HG03135 (cell line): ENCODE results near the gene RRH.
"Not testable (repeated sequence)": the region's sequence is repeated elsewhere in the genome, so short reads cannot be mapped to it uniquely, and the experiment has no call there.

Source experiments
- ATAC-seq: cut with Tn5 transposase; IDR thresholded peaks from one replicate; pipeline ENCODE4 v1.9.1; 2021; ENCODE audit warnings: mild to moderate bottlenecking, moderate library complexity; ENCODE audit not compliant: unreplicated experiment

RRH gene

DNA sequence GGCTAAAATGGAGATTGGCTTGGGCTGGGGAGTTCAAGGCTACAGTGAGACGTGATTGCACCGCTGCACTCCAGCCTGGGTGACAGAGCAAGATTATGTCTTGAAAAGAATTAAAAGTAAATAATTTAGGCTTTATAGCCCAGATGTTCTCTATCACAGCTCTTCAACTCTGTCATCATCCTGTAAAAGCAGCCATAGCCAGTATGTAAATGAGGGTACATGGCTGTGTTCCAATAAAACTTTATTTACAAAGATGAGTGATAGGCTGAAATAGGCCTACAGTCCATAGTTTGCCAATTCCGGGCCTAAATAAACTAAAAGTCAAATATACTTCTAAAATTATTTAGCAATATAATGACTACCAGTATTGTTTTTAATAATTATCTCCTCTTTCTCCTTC is 9.2 kb downstream of the RRH start:
- no peak for ATAC-seq

DNA sequence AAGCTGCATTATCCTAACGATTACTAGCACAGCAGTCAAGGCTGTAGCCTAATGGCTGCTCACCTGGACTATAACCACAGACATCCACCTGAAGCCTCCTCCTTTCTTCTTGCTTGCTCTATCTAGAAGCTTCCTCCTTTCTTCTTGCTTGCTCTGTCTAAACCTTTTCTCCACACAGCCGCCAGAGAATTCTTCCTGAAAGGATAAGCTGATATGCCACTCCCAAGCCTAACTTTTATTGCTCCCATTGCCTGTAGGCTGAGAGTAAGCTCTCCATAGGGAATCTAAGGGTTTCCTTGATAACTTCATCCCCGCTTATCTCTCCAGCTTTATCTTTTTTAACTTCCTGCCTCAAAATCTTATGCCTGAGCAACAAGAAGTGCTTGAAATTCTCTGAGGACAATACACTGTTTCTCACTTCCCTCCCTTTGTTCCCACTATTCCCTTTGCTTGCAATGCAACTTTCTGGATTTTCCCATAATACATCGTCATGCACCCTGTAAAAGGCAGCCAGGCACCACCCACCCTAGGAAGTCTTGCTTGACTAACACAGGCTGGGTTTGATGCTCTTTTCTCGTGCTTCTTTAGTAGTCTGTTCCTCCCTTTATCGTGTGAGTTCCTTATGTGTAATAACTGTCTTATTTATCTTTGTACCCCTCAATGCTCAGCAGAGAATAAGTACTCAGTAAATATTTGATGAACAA is 18.8 kb downstream of the RRH start:
- no peak for ATAC-seq

DNA sequence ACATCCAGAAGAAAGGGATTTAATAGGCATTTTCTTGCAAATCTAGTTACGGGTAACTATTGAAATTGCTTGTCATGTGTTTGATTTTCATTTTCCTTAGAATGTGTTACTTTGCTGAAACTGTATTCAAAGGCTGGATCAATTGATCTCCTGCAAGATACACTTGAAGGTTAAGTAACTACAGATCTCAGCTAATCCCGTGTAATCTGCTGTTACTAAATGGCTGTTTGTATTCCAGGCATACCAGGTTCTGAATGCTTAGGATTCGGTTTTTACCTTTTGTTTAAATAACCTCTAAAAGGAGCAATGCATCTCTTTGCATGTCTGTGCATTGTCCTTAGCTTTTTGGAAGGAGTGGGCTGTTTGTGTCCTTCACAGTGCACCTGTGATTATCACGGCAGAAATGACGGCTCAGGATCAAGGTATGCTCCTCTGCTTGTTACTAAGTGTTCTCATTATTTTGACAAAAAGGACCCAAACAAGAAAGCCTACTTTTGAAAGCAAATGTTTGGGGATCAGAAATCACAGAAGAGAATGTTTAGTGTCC is 20.2 kb downstream of the RRH start, which contains the start of gene LRIT3:
TSS of gene LRIT3 (plus strand) at position 212 of the 547 bp plus-strand sequence. CDS start at position 307, 95 bp downstream.
- no peak for ATAC-seq

DNA sequence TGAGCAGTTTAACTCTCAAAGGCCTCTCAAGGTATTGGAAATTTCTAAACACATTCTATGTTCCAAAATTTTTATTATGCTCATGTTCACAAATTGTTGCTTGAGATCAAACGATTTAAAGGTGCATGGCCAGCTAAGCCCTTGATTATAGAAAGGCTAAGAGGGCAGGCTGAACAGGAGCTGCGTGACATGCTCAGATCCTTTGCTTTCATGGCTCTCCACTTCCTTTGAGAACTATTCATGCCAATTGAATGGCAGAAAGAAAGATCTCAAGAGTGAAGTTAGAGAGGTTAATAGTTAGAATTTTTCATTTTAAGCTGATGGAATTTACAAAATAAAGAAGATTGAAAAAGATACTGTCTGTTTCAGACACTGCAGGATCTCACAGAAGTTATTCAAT is 20.7 kb downstream of the RRH start:
- no peak for ATAC-seq

DNA sequence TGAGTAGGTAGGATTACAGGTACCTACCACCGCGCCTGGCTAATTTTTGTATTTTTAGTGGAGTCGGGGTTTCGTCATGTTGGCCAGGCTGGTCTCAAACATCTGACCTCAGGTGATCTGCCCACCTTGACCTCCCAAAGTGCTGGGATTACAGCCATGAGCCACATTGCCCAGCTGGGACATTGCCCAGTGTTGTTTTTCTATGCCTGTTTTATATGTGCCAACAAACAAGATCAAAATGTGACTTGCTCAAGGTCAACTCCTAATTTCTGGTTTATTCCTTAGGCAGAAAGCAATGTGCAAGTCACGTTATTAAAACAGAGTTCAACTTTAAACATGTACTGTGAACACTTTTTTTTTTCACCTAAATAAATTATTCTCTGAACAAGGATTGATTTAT is 22.8 kb downstream of the RRH start:
- no peak for ATAC-seq

DNA sequence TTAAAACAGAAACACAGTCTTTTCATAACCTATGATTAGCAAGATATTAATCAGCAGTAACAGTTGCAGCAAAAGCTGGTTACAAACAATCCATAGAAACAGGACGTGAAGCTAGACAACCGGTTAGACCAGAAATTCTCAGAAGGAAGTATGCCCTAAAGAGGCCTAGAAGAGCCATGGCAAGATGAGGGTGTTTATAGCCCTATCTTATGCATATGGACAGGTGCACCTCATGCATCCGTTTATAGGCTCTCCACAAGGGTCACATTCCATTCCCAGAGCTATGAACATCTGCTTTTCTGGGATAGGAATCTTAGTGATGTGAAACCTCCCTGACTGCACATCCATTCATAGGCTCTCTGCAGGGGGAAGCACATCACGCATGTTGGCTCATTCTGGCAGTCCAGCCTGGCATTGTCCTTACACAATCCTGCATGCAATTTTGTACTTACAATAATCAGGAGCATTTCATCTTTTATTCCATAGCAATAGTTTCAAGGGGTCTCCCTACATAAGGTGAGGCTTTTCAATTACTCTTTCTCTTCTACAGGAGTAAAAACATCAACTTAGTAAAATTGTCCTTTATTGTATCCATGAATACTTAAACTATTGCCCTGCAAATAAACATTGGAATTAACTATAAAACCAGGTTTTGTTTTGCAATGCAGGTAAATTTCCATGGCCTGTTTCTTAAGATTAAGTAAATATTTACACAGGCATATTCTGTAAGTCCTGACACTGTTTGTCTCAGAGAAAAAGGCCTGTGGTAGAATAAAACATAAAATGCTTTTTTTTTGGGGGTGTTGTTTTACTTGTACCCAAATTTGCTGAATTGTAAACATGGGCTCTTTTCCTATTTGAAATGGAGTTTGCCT is 31.9 kb downstream of the RRH start:
- not testable (repeated sequence) for ATAC-seq

DNA sequence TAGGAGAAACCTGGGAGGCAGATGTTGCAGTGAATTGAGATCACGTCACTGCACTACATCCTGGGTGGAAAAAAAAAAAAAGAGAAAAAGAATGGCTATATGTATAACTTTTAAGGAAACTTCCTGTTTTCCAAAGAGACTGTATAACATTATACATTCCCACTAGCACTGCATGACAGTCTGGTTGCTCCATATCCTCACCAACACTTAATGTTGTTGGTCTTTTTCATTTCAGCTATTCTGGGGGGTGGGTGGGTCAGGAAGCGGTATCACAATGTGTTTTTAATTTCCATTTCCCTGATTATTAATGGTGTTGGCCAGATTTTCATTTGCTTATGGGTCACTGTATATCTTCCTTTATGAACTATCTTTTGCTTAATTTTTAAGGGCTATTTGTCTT is 33.5 kb downstream of the RRH start:
- ATAC-seq: no peak

DNA sequence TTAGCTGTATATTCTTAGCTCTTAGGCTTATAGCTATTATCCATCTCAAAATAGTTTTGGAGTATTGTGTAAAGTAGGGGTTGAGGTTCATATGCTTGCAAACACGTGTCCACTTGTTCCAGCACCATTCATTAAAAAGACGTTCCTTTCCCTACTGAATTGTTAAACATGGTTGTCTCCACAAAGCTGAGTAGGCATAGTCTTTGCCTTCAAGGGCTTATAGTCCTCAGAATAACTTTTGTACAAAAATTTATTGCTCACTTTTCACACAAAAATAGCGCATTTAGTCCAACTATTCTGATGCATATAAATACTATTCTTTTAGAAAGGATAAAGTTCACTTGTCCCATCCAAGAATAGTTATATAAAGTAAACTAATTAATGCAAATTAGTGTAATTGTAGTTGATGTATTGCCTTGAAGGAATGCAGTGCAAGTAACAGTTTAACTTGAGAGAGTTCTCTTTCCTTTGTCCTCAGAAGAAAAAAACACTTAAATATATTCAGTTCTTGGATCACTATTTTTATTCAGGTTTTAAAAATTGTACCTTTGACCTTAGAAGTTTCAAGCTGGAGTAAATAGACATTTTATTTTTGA is 34.2 kb downstream of the RRH start:
- ATAC-seq: no peak

DNA sequence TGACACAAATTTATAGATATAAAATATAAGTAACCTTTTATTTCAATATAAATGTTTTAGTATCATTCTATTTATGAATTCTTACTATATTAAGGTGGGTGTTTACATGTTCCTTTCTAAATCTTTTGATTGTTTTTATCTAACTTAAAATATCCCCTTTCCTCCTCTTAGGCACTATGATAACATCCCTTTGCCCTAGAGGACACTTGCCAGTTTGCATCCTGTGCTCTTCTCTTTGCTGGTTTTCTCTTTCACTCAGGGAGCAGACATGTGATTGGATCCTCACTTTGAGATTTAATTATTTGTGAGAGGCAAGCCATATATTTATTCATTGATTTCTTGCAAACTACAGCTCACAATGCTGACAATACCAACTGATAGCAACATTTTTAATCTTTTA is 36.4 kb downstream of the RRH start:
- no peak for ATAC-seq

DNA sequence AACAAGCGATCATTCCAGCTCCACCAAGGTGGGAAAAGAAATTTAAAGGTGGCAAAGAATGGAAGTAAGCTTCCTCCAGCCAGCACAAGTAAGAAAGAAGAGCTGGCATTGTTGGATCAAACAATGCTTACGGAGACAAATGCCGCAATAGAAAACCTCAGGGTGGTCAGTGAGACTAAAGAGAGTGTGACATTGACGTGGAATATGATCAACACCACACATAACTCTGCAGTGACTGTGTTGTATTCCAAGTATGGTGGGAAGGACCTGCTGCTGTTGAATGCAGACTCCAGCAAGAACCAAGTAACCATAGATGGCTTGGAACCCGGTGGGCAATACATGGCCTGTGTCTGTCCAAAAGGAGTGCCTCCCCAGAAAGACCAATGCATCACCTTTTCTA is 42.3 kb downstream of the RRH start:
- no peak for ATAC-seq

DNA sequence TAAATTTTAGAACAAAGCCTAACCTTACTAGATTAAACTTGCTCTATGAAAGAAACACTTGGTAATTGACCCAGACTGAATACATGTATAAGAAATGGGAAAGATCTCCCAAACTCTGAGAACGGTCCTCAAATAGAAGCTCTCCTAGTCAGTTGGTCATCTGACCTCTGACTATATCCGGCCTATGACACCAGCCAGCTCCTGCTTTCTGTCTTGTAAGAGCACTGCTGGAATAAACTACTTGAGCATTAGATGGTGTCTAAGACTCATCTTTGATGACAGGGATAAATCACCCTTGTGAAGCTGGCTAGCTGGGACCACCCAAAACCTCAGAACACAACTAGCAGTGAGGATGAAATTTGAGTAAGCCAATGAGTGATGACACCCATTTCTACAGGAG is 44.3 kb downstream of the RRH start:
- ATAC-seq: no peak

DNA sequence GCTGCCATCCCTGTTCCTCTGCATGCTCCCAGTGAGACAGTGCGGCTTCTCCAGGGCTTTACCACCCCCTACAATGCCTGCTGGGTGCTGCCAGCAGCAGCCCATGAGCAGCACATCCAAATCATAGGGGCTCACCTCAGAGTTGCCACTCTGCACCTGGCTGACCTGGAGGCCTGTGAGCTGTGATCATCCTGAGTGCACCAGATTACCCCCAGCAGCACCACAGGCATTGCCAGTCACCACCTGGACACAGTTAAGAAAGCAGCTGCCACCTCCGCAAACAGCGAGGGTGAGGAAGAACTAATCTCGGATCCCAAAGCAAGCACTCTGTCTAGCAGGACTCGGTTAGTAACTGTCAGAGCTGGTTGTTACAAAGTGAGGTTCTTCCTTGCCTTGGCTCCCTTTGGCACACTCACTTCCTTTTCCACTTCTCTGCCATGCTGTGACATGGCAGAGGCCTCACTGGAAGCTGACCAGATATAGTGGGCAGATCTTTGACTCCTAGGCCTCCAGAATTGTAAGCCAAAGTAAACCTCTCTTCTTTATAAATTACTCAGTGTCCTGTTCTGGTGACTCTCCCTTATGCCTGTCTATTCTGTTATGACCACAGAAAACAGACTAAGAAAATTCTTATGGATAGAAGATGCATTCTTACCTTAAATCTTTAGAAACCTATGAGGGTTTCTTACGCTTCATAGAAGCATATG is 45.3 kb downstream of the RRH start:
- ATAC-seq: no peak

DNA sequence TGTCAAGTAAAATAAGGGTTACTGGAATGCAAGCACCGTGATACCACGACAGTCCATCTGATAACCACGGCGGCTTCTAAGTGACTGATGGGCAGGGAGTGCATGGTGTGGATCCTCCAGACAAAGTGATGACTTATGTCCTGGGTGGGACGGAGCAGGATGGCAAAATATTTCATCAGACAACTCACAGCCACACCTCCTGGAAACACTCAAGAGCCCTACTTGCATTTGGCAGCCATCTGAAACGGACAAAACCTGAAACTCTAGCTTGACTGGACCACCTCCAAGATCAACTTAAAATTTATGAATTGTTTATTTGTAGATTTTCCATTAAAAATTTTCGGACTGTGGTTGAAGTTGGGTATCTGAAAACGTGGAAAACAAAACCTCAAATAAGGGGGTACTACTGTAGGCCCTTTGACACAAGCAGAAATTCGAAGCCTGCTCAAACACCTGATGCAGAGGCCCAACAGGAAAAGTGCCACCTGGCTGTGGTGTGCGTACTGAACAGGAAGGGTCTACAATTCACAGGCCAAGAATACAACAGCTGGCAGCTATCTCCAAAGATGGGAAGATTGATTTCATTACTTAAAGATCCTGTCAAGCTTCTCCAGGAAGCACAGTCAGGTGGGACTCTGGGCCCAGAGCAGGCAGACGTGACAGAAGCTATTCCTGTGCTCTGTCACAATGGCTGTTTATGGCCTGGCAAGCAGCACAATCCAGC is 46.2 kb downstream of the RRH start:
- ATAC-seq: no peak

DNA sequence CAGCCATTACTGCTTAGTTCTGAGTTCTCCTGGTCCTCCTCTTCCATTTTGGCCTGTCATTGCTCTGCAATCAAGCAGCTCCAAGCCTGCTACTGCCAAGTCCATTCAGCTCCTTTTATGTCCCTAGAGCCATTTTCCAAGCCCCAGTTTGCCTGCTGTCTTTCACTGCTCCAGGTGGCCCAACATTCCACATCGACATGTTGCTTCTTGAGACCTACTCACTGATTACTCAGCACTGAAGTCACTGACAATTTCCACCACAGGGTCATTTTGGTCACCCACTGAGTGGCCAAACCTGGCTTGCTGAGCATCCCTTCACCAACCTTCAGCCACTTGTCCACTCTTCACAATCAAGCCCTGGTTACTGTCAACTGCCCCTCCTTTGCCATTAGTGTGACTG is 47.3 kb downstream of the RRH start:
- no peak for ATAC-seq

DNA sequence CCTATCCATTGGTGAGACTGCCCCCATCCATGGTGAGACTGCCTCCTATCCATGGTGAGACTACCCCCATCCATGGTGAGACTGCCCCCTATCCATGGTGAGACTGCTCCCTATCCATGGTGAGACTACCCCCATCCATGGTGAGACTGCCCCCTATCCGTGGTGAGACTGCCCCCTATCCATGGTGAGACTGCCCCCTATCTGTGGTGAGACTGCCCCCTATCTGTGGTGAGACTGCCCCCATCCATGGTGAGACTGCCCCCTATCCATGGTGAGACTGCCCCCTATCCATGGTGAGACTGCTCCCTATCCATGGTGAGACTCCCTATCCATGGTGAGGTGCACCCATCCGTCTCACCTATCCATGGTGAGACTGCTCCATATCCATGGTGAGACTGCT is 47.8 kb downstream of the RRH start:
- not testable (repeated sequence) for ATAC-seq

DNA sequence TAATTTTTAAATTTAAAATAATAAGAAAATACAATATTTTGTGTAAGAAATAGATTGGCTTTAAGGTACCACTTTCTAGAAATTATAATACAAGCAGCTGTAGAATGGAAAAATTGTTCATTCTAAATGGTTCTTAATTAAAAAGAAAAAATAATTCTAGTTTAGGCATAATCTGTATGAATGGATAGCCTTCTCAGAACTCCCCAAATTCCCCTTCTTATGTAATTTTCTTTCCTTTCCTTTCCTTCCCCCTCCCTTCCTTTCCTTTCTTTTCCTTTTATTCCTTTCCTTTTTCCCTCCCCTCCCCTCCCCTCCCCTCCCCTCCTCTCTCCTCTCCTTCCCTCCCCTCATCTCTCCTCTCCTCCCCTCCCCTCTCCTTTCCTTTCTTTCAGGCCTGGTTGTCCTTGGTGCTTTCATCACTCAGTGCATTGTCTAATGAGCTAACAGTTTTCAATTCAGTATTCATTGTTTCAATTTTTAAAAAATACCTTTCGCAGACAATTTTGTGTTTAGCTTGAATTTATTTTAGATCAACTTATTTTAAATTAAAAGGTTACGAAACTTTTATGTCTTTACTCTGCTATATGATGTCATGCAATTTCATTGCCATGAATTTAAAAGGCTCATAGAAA is 49.0 kb downstream of the RRH start:
- no peak for ATAC-seq

DNA sequence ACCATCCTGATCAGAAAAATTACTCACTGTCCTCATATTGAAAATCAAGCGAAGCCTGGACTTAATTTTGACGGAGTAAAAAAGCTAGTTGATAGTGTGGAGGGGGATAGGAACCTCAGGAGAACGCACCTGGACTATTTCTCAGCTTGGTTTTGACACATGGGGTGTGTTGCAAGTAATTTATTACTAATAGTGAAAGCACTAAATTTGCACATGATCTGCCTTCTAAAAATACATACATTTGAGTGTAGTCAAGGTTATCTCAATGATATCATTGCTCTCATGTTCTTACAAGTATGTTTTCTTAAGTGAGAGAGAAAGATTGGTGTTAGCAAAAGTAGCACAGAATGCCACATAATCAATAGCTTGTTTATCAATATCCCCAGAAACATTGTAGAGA is 49.6 kb downstream of the RRH start:
- ATAC-seq: peak; percentile 79

DNA sequence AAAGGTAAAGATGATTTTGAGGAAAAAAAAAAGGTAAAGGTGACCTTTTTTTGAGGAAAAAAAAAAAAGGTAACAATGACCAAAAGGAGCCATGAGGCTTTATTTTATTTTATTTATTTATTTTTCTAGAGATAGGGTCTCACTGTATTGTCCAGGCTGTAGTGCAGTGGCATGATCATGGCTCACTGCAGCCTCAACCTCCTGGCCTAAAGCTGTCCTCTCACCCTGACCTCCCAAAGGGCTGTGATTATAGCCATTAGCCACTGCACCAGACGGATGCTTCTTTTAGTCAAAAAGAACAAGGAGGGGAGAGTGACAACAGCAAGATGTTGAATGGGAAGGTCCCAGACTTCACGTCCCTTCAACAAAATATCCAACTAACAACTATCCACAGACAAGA is 50.6 kb downstream of the RRH start:
- ATAC-seq: no peak

DNA sequence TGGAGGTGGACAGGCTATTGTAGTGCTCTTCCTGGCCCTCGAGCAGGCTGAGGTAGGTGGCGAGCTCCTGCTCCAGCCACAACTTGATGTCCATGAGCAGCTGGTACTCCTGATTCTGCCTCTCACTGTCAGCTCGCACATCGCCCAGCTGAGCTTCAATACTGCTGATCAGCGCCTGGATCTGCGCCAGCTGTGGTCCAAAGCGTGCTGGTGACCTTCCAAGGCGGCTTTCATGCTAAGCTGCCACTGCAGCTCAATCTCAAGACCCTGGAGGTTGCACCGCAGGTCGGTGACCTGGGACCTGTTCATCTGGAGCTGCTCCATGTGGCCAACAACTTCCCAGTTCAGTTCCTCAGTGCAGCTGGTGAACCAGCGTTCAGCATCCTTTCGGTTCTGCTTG is 51.3 kb downstream of the RRH start:
- ATAC-seq: no peak
